AG04450 (cell line): ENCODE measurements around the gene CCDC12. TPM values are rescaled to one million over a fixed set of nuclear protein-coding genes. Genes with fewer than 3 reads are reported as not detected.

Source experiments
- CTCF ChIA-PET: fragments of 300-600, 350-600 bp; formaldehyde crosslinking; extraction: SDS; loops from one replicate; lab custom pipeline; 2022; ENCODE audit warnings: antibody characterized with exemption, inconsistent platforms; lab: Charles Lee
- POLR2A ChIA-PET: fragments of 350-600 bp; formaldehyde crosslinking; extraction: SDS; loops from one replicate; lab custom pipeline; 2021; ENCODE audit warnings: antibody characterized with exemption, inconsistent platforms; lab: Yijun Ruan, JAX
- DNase-seq: peaks from one replicate; pipeline ENCODE4 v3.0.0-alpha.2; 2011; ENCODE audit warnings: low read depth, low spot score
- H3K27ac ChIP-seq: one replicate; pipeline ENCODE4 v1.5.1; 2012; ENCODE audit warnings: low read depth, low read length, control low read depth
- H3K27me3 ChIP-seq: one replicate; pipeline ENCODE4 v1.6.0; 2012; ENCODE audit warnings: low read length; ENCODE audit not compliant: control insufficient read depth, insufficient read depth
- H3K4me3 ChIP-seq: 2 replicates; pipeline ENCODE4 v1.5.1; 2011; ENCODE audit warnings: mild to moderate bottlenecking, low read depth, low read length, control low read depth
- H3K9me3 ChIP-seq: 2 replicates; pipeline ENCODE4 v1.5.1; 2012; ENCODE audit warnings: low read length; ENCODE audit not compliant: control insufficient read depth, insufficient read depth
- CTCF ChIP-seq: IDR thresholded peaks from 2 replicates; pipeline ENCODE4 v1.5.1; 2011; ENCODE audit warnings: low read depth, low read length, control low read depth, inconsistent platforms
- polyA plus RNA-seq: library from polyadenylated mRNA; depleted of rRNA; stranded (reverse); fragments of >200 nt; gene quantifications from 2 replicates; pipeline ENCODE4 v1.2.3, GENCODE V29; 2011

The CCDC12 gene
- polyA plus RNA-seq, 1 experiment = 18.3 TPM

- Histone ChIP-seq H3K4me3 (no peak overlapping the region), H3K27ac (peak overlapping the region; percentile 68), H3K27me3 (no peaks in the 10 kb centered on the region), H3K9me3 (no peaks in the 10 kb centered on the region)
- no peak for DNase-seq
- POLR2A ChIA-PET = interaction anchor here (2.8 kb wide), 1 partner anchor 43 kb away, joined by 8 read pairs; the partner anchor contains the start of gene NBEAL2
- CTCF ChIA-PET = interaction anchor here (0.9 to 5.7 kb wide), 8 partner anchors 10 to 386 kb away, joined by 3 to 52 read pairs (median 12); no protein-coding TSS in a partner anchor
- no peak for TF ChIP-seq CTCF
Observed at GRCh38 chr3:46936733-46937250, 39.8 kb downstream of the CCDC12 start.

DNA sequence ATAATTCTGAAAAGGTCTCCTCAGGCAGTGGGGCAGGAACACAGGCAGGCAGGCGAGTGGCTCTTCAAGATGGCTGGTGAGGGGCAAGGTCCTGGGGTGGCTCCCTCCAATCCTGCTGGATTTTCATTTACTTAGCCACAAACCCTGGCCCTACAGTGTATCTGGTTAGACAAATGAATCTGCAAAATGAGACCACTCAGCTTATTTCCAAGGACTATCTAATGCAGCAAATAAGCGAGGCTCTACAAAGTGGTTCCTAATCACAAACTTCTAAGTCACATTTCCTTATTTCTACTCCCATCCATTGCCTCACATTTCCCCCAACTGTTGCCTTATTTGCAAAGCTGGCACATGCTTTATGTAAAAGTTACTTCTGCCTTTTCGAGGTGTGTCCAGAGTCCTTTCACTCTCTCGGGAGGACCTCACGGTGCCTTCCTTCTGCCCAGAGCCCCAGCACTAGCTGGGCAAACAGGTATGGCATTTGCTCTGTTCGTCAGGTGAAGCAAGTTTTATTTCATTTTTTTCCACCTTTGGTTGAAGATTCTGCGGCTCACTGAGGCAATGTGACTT lies 40.5 kb downstream of the CCDC12 start:
- Histone ChIP-seq H3K27ac (peak overlapping the region; percentile 68), H3K9me3 (no peaks in the 10 kb centered on the region), H3K27me3 (no peaks in the 10 kb centered on the region), H3K4me3 (no peak overlapping the region)
- CTCF ChIA-PET = interaction anchor here (0.5 to 5.7 kb wide), 31 partner anchors 8 to 392 kb away, joined by 3 to 52 read pairs (median 5); partner anchors contain the start of genes CCDC12 and NBEAL2
- POLR2A ChIA-PET = interaction anchor here (1.2 to 2.8 kb wide), 4 partner anchors 41 to 73 kb away, joined by 3 to 15 read pairs (median 6); partner anchors contain the start of genes CCDC12 and NBEAL2
- DNase-seq = no peak
- TF ChIP-seq CTCF = no peak

- Histone ChIP-seq H3K9me3 (no peaks in the 10 kb centered on the region), H3K27me3 (no peaks in the 10 kb centered on the region), H3K27ac (peak overlapping the region; percentile 80), H3K4me3 (no peak overlapping the region)
- peak; percentile 93 for TF ChIP-seq CTCF
- peak; percentile 89 for DNase-seq
- CTCF ChIA-PET = interaction anchor here (0.5 to 5.7 kb wide), 38 partner anchors 9 to 393 kb away, joined by 3 to 52 read pairs (median 5); partner anchors contain the start of genes CCDC12 and NBEAL2
- POLR2A ChIA-PET = interaction anchor here (0.5 to 2.8 kb wide), 6 partner anchors 41 to 180 kb away, joined by 3 to 15 read pairs (median 5); partner anchors contain the start of genes CCDC12 and NBEAL2
Observed at GRCh38 chr3:46935168-46935858, 41.2 kb downstream of the CCDC12 start.

GRCh38 chr3:46934498-46935167 lies 41.9 kb downstream of the CCDC12 start:
- Histone ChIP-seq H3K4me3 (no peak overlapping the region), H3K9me3 (no peaks in the 10 kb centered on the region), H3K27ac (no peak overlapping the region), H3K27me3 (no peaks in the 10 kb centered on the region)
- POLR2A ChIA-PET = interaction anchor here (0.7 to 2.8 kb wide), 4 partner anchors 42 to 101 kb away, joined by 4 to 15 read pairs (median 6); partner anchors contain the start of genes CCDC12 and NBEAL2
- TF ChIP-seq CTCF = no peak
- CTCF ChIA-PET = interaction anchor here (0.6 to 5.7 kb wide), 24 partner anchors 8 to 393 kb away, joined by 3 to 52 read pairs (median 6); partner anchors contain the start of gene NBEAL2
- DNase-seq = no peak
